ENCODE results near the gene ZNF821. TPM values are rescaled to one million over a fixed set of nuclear protein-coding genes. Genes with fewer than 3 reads are reported as not detected.

ZNF821 gene
- polyA plus RNA-seq, 1 of the 3 experiments (the other 2 are of a cell fraction) = 8.8 TPM

- no peak for TF ChIP-seq USF1 (IDR thresholded peaks at IDR 0.05; ENCODE audit: borderline replicate concordance, low read depth)
- no peak for TF ChIP-seq EP300 (IDR thresholded peaks at IDR 0.05; ENCODE audit: borderline replicate concordance in 1 of 2, low read depth in 1 of 2, low read length in 1 of 2)
- TF ChIP-seq FOSL2 (IDR thresholded peaks at IDR 0.05; ENCODE audit: borderline replicate concordance, low read depth) = no peak
- no peak for TF ChIP-seq MXI1 (IDR thresholded peaks at IDR 0.05; ENCODE audit: low read depth, low read length)
- TF ChIP-seq FOXJ3 (CRISPR knock-in tag; IDR thresholded peaks at IDR 0.05) = no peak
- TF ChIP-seq GATA2 (CRISPR knock-in tag; IDR thresholded peaks at IDR 0.05) = no peak
- no peak for TF ChIP-seq JUND (IDR thresholded peaks at IDR 0.05)
Measured at GRCh38 chr16:71865173-71865863, 18.7 kb downstream of the ZNF821 start (continued).

- Histone ChIP-seq H3K36me3 (replicated peaks in 1 of 2; ENCODE audit: control insufficient read depth in 1 of 2, insufficient read depth in 2 of 2, low read length in 1 of 2) (peaks cover 11 to 64% of the 10 kb centered on the region in 2 experiments), H3K27ac (ENCODE audit: low read depth in 2 of 2, low read length in 1 of 2) (no peak overlapping the region), H3K27me3 (ENCODE audit: insufficient read depth) (no peaks in the 10 kb centered on the region), H3K9me2 (no peaks in the 10 kb centered on the region), H3K4me1 (ENCODE audit: control insufficient read depth in 1 of 2, insufficient read depth in 2 of 2, low read depth in 1 of 2, low read length in 1 of 2) (no peaks in the 10 kb centered on the region; a peak in 1 of 4 replicates), H3K4me2 (no peak overlapping the region), H3K9ac (no peak overlapping the region), H3F3A (replicated peaks; ENCODE audit: insufficient read depth) (peaks cover 3% of the 10 kb centered on the region), H2AFZ (ENCODE audit: low read depth) (no peak overlapping the region), H4K20me1 (ENCODE audit: insufficient read depth) (no peaks in the 10 kb centered on the region), H3K79me2 (ENCODE audit: insufficient read depth) (no peaks in the 10 kb centered on the region), H3K4me3 (ENCODE audit: low read depth in 2 of 2, low read length in 1 of 2) (no peak overlapping the region), H3K9me3 (no peaks in the 10 kb centered on the region)
- TF ChIP-seq GABPA (IDR thresholded peaks at IDR 0.05; ENCODE audit: low read depth) (no peak), FOXJ3 (CRISPR knock-in tag; IDR thresholded peaks at IDR 0.05) (no peak), RFX5 (IDR thresholded peaks at IDR 0.05; ENCODE audit: low read length) (no peak), ZBTB33 (IDR thresholded peaks at IDR 0.05; ENCODE audit: borderline replicate concordance, low read depth) (no peak), RCOR1 (IDR thresholded peaks at IDR 0.05; ENCODE audit: low read length) (no peak), USF1 (IDR thresholded peaks at IDR 0.05; ENCODE audit: borderline replicate concordance, low read depth) (no peak), SMC3 (IDR thresholded peaks at IDR 0.05; ENCODE audit: low read depth, low read length) (no peak), FOXM1 (IDR thresholded peaks at IDR 0.05; ENCODE audit: low read depth) (no peak), TAF1 (IDR thresholded peaks at IDR 0.05; ENCODE audit: borderline replicate concordance, low read depth, low read length) (no peak)
- no peak for DNase-seq
- ChIA-PET CTCF (interaction anchor here (4.2 kb wide), 1 partner anchor 19 kb away, joined by 18 read pairs; the partner anchor contains the start of gene ZNF821), POLR2A (no interaction called here)
- 88% methylated on average over 4 of the region's 5 CpGs for WGBS (ENCODE audit: low lambda C conversion rate)
Measured at GRCh38 chr16:71863995-71864394, 20.0 kb downstream of the ZNF821 start.

Data from SK-N-SH (cell line).